UCSD-AML1 (cell line): ENCODE data around the gene IQGAP1.
"Not testable (repeated sequence)": the region's sequence is repeated elsewhere in the genome, so short reads cannot be mapped to it uniquely, and the experiment has no call there.

Experiments used
- DNase-seq: peaks from one replicate; lab custom pipeline; 2025; ENCODE audit not compliant: unreplicated experiment; lab: John Stamatoyannopoulos, UW

Gene IQGAP1

GRCh38 chr15:90410316-90410715, 22.3 kb downstream of the IQGAP1 start:
- DNase-seq: not testable (repeated sequence)

DNA sequence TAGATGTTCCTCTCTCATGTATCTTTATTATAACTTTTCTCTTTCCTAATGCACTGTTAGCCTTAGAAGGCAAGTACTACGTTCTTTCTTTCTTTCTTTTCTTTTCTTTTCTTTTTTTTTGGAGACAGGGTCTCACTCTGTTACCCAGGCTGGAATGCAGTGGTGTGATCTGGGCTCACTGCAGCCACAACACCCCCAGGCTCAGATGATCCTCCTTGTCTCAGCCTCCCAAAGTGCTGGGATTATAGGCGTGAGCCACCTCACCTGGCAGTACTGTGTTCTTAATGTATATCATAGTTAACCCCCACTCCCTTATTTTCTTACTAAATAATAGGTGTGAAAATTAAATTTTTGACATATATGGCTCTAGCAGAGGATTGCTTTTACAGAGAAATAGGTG, 23.1 kb downstream of the IQGAP1 start:
- no peak for DNase-seq

- DNase-seq: no peak
Measured at GRCh38 chr15:90412356-90413194, 24.5 kb downstream of the IQGAP1 start.

DNA sequence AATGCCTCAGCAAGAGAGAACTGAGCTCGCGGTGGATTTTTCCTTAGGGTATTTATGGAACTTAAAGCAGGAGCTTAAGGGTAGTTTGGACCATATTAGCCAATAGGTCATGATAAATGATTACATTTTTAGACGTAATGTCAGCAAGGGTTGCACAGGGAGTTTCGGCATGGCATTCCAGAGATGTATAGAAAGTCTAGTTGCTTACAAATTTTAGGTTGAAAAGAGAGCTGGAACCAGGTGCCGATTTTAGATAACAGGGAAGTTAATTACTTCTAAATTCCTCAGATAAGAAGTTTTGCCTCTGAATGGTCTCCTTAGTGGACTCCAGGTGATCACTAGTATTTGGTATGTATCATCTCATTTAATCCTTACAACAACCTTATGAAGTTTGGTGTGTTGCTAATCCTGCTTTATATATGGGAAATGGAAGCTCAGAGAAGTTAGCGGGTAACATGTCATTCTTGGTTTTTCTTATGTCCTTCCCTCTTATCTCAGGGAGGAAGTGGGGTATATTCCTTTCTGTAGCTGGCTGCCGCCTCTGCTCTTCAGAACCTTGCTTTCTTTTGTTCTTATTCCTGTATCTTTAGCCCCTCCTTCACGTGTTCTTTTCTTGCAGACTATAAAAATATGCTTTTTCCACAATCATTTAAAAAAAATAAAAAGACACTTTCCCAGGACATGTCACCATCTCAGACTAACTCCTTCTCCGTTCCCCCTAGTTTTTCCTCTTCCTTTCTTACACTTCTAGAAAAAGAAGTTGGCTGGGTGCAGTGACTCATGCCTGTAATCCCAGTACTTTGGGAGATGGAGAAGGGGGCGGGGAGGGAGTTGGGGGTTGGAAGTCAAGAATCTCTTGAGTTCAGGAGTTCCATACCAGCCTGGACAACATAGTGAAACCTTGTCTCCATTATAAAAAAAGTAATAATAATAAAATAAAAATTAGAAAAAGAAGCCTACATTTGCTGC, 25.7 kb downstream of the IQGAP1 start:
- no peak for DNase-seq

GRCh38 chr15:90414408-90415028, 26.5 kb downstream of the IQGAP1 start:
- DNase-seq: no peak

- DNase-seq: not testable (repeated sequence)
Measured at GRCh38 chr15:90416052-90416451, 28.0 kb downstream of the IQGAP1 start.

GRCh38 chr15:90418627-90419026, 30.6 kb downstream of the IQGAP1 start:
- no peak for DNase-seq

DNA sequence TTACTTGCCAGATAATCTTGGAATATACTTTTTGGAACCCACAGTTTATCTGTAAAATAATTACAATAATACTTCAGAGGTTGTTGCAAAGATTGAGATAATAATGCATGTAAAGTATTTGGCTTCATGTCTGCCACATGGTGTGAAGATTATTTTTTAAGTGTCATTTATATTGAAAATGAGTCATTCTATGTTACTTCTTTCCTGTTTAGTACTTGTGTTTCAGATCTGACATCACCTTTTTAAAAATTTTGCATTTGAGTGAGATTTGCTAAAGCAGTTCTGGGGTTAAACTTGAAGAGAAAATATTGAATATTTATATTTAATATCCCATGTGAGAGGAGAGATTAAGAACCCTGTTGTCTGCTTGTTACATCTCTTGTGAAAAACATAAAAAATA, 31.2 kb downstream of the IQGAP1 start:
- no peak for DNase-seq

DNA sequence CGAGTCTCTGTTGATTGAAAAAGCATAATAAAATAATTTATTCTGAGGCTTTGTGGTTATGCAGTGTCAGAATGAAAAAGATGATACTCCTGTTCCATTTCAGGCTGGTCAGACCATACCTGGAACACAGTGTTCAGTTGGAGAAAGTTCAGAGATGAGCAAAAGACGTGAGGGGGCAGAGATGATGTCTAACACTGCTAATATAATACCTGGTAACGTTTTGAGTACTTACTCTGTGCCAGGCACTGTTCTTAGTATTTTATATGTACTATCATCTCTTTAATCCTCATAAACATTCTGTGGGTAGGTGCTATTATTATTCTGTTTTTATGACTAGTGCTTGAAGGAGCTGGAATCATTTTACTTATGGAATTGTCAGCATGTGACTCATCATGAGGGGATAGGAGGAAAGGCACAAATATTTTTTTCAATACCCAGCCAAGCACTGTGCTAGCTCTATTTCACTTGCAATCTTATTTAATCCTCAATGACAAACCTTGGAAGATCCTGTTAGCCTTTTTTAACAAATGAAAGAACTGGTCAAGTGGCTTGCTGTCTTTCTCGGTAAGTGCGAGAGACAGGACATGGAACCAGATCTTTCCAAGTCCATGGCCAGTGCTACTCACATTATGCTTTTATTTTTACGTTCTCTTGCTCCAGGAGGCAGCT, 31.8 kb downstream of the IQGAP1 start:
- DNase-seq: no peak

DNA sequence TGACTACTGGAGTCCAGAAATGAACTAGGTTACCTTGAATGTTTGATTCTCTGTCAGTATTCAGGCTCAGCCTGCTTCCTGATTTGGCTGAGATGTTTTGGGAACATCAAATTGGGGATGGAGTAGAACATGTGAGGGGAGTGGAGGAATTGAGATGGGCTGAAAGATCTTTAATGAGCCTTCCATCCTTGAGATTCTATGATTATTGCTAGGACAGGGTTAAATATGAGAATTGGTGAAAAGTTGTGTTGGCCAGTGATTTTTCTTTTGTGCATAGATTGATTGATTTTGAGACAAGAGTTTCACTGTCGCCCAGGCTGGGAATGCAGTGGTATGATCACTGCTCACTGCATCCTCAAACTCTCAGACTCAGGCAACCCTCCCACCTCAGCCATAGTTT, 32.4 kb downstream of the IQGAP1 start:
- DNase-seq: no peak

GRCh38 chr15:90421527-90421926, 33.5 kb downstream of the IQGAP1 start:
- no peak for DNase-seq

GRCh38 chr15:90422043-90422442, 34.0 kb downstream of the IQGAP1 start:
- no peak for DNase-seq

DNA sequence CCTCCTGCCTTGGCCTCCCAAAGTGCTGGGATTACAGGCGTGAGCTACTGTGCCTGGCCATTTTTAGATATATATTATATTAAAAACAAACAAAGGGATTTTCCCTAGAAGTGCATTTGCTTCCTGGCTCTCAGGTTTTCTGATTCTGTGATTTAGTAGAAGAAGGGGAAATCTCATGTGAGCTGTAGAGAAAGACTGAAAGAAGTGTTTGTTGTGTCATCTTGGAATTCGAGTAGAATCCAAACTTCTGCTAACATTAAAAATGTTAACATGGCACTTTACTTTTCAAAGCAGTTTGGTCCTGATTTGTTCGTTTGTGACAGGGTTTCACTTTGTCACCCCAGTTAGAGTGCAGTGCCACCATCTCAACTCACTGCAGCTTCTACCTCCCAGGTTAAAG, 34.9 kb downstream of the IQGAP1 start:
- DNase-seq: no peak

- no peak for DNase-seq
Measured at GRCh38 chr15:90423801-90424319, 35.8 kb downstream of the IQGAP1 start.

DNA sequence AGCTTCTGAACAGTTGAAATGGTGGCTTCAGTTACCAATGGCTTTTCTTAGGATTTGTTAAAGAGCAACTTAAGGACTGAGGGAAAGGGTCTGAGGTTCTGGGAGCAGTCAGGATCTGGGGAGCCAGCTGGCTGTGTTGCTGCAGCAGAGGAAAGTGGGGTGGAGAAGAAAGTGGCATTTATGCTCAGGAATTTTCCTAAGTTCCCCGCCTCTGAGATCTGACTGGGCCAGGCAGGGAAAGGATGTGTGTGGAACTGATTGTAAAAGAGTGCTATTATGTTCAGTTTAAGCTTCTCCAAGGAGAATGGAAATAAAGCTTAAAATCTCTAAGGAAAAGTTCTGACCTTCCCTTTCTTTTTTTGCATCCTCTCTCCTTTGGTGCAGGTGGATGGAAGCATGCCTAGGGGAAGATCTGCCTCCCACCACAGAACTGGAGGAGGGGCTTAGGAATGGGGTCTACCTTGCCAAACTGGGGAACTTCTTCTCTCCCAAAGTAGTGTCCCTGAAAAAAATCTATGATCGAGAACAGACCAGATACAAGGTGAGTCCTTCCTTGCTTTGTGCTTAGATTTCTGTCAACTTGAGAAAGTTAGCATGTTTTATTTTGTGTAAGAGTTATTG, 37.8 kb downstream of the IQGAP1 start:
- DNase-seq: no peak

- no peak for DNase-seq
Measured at GRCh38 chr15:90427185-90427584, 39.1 kb downstream of the IQGAP1 start.

DNA sequence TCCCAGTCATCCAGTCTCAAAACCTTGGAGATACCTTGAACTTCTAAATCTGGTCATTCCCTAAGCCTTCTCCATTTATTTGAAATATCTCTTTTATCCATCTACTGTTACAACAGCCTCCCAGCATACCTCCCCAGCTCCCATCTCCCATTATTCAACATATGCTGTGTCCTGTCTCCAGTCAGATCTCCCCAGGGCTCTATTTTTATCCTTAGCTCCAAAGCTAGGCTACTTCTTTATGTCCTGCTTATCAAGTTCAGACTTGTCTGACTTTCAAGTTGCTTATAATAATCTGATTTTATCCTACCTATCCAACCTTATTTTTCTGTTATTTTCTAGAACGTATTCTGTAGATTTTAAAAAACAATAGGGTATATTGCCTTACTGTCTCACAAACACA, 44.2 kb downstream of the IQGAP1 start:
- DNase-seq: no peak

GRCh38 chr15:90435652-90436337, 47.8 kb downstream of the IQGAP1 start:
- DNase-seq: no peak

GRCh38 chr15:90436952-90437351, 48.9 kb downstream of the IQGAP1 start:
- DNase-seq: no peak

DNA sequence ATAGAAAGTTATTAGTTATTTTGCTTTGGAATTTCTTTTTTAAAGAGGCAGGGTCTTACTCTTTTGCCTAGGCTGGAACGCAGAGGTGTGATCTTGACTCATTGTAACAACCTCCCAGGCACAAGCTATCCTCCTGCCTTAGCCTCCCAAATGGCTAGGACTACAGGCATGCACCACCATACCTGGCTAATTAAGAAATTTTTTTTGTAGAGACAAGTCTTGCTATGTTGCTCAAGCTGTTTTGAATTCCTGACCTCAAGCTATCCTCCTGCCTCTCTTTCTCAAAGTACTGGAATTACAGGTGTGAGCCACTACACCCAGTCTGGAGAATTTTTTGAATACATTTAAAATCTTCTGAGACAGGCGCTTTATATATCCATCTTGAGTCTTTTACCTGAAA, 49.5 kb downstream of the IQGAP1 start:
- DNase-seq: no peak
